ENCODE results near the gene PAFAH1B2. TPM values are rescaled to one million over a fixed set of nuclear protein-coding genes. Genes with fewer than 3 reads are reported as not detected.

Gene PAFAH1B2
- total RNA-seq, 1 donor from 2014 or later: 78.7 TPM

- no peak for DNase-seq
- intact Hi-C loops (cut with micrococcal nuclease): no loop called here
- Mint-ChIP-seq H3K27me3 (no peaks in the 10 kb centered on the region), H3K4me1 (peaks cover 25% of the 10 kb centered on the region), H3K4me3 (no peak overlapping the region), H3K27ac (peak overlapping the region; percentile 50), H3K36me3 (ENCODE audit: low read depth) (peaks cover 19% of the 10 kb centered on the region), H3K9me3 (no peaks in the 10 kb centered on the region)
- ATAC-seq (ENCODE audit: low read depth): no peak
- ChIA-PET CTCF (interaction anchor here (1.2 kb wide), 1 partner anchor 51 kb away, joined by 4 read pairs; no protein-coding TSS in a partner anchor), POLR2A (interaction anchor here (1.4 kb wide), 1 partner anchor 32 kb away, joined by 5 read pairs; the partner anchor contains the start of gene PAFAH1B2)
- TF ChIP-seq, protein P1, sequence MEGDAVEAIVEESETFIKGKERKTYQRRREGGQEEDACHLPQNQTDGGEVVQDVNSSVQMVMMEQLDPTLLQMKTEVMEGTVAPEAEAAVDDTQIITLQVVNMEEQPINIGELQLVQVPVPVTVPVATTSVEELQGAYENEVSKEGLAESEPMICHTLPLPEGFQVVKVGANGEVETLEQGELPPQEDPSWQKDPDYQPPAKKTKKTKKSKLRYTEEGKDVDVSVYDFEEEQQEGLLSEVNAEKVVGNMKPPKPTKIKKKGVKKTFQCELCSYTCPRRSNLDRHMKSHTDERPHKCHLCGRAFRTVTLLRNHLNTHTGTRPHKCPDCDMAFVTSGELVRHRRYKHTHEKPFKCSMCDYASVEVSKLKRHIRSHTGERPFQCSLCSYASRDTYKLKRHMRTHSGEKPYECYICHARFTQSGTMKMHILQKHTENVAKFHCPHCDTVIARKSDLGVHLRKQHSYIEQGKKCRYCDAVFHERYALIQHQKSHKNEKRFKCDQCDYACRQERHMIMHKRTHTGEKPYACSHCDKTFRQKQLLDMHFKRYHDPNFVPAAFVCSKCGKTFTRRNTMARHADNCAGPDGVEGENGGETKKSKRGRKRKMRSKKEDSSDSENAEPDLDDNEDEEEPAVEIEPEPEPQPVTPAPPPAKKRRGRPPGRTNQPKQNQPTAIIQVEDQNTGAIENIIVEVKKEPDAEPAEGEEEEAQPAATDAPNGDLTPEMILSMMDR (IDR thresholded peaks at IDR 0.05): no peak
Observed at GRCh38 chr11:117175781-117176180, 31.7 kb downstream of the PAFAH1B2 start.

DNA sequence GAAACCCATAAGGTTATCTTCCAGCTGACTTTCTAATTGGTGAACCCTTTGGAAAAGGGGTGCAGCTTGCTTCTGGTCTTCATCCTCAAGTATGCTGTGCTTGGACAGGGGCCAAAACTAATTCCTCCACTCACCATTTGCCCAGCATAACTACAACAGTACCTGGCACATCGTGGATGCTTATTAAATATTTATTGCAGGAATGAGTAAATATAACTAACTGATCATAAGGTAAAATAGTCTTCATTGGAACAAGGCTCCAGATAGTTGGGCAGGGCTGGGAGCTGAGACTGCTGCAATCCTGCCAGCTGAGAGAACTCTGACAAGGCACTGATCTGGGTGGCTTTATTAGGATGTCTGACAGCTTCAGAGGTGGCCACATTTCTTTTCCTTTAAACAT, 32.1 kb downstream of the PAFAH1B2 start:
- Mint-ChIP-seq H3K27ac (no peak overlapping the region), H3K4me3 (no peak overlapping the region)
- POLR2A ChIA-PET: interaction anchor here (1.4 kb wide), 1 partner anchor 32 kb away, joined by 5 read pairs; the partner anchor contains the start of gene PAFAH1B2

GRCh38 chr11:117177534-117178209, 33.6 kb downstream of the PAFAH1B2 start:
- DNase-seq (no peak), ATAC-seq (ENCODE audit: low read depth) (no peak)
- Mint-ChIP-seq H3K4me1 (peaks cover 34% of the 10 kb centered on the region), H3K27me3 (no peaks in the 10 kb centered on the region), H3K27ac (peak overlapping the region; percentile 91), H3K4me3 (peak overlapping the region; percentile 96), H3K36me3 (ENCODE audit: low read depth) (peaks cover 17% of the 10 kb centered on the region), H3K9me3 (no peaks in the 10 kb centered on the region)
- POLR2A ChIA-PET: interaction anchor here (0.6 to 4.6 kb wide), 7 partner anchors 8 to 638 kb away, joined by 3 to 89 read pairs (median 11); partner anchors contain the start of genes PAFAH1B2, PCSK7 and RNF214
- CTCF ChIA-PET: interaction anchor here (3.3 to 7.4 kb wide), 2 partner anchors 33 to 51 kb away, joined by 16 to 119 read pairs; partner anchors contain the start of genes PAFAH1B2, PCSK7 and RNF214
- intact Hi-C loops (cut with micrococcal nuclease): loop anchor here (1.0 to 2.0 kb wide), 6 partner anchors 12 to 405 kb away; partner anchors contain the start of genes BUD13 and PAFAH1B2
- TF ChIP-seq, protein P1 (IDR thresholded peaks at IDR 0.05): no peak

More for the DNA sequence above, 32.1 kb downstream of the PAFAH1B2 start:
- Mint-ChIP-seq H3K36me3 (ENCODE audit: low read depth) (peaks cover 17% of the 10 kb centered on the region), H3K9me3 (no peaks in the 10 kb centered on the region), H3K4me1 (peaks cover 29% of the 10 kb centered on the region), H3K27me3 (no peaks in the 10 kb centered on the region)
- no peak for ATAC-seq (ENCODE audit: low read depth)
- TF ChIP-seq, protein P1 (IDR thresholded peaks at IDR 0.05): no peak
- intact Hi-C loops (cut with micrococcal nuclease): no loop called here
- no peak for DNase-seq
- CTCF ChIA-PET: interaction anchor here (1.2 kb wide), 1 partner anchor 51 kb away, joined by 4 read pairs; no protein-coding TSS in a partner anchor

DNA sequence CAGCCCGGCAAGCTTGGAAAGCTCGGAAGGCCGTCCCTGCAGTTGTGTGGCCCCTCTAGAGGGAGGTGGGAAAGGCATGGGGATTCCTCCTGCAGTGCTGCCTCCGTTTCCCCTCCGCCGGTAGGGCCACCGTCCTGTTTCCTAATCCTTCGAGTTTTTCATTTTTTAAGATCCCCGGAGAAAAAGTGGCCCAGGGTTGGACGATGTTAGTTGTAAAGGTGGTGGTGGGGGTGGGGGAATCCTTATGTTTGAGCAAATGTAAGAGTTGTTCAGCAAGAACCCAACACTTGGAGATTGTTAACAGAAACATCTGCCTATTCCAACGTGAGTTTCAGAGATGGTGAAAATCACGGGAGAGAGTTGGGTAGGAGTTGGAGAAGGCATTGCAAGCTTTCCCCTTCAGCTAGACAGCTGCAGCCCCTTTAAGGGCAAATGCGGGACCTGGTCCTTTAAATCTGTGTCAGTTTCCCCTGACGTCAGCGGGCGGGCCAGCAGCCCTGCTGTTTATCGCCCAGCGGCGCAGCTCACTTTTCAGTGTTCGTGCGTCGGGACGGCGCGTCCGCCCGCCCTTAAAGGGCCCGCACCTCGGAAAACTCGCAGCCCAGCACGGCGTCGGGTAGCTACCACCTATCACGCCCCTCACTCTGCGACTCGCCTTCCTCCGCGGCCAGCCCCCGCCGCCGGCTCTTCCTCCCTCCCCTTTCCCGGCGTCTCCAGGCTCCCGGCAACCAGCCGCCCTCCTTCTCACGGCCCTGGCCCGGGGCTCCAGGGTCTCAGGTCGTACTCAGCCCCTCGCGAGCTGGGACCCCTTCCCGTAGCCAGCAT, 34.3 kb downstream of the PAFAH1B2 start, which contains the start of gene SIDT2:
Gene SIDT2 (plus strand): TSS at position 534 of the 825 bp plus-strand sequence. CDS start 521 bp downstream, outside the sequence.
- Mint-ChIP-seq H3K27ac (peak within 1 kb of the TSS; percentile 91), H3K4me3 (peak within 1 kb of the TSS; percentile 96), H3K4me1 (peaks cover 34% of the 10 kb centered on the region), H3K36me3 (ENCODE audit: low read depth) (peaks cover 22% of the 10 kb centered on the region), H3K9me3 (no peaks in the 10 kb centered on the region), H3K27me3 (no peaks in the 10 kb centered on the region)
- DNase-seq (peak; percentile 80), ATAC-seq (ENCODE audit: low read depth) (peak; percentile 88)
- ChIA-PET CTCF (interaction anchor here (1.1 to 7.4 kb wide), 5 partner anchors 11 to 51 kb away, joined by 3 to 119 read pairs (median 13); partner anchors contain the start of genes PAFAH1B2, PCSK7 and RNF214), POLR2A (interaction anchor here (0.5 to 5.7 kb wide), 19 partner anchors 9 to 1099 kb away, joined by 3 to 89 read pairs (median 5); partner anchors contain the start of genes CEP164, PAFAH1B2, PCSK7 and RNF214)
- TF ChIP-seq, protein P1 (IDR thresholded peaks at IDR 0.05): no peak
- intact Hi-C loops (cut with micrococcal nuclease): loop anchor here (1.0 to 2.0 kb wide), 6 partner anchors 11 to 406 kb away; partner anchors contain the start of genes BUD13 and PAFAH1B2

Measured in activated B cell treated with CpG ODN at 0.5 μM for 24 hours (primary cell).